Mesenchymal stem cell (in vitro differentiated cells and primary cell): ENCODE measurements around the gene LINC00237.

Experiments used
- DNase-seq: peaks from one replicate; pipeline ENCODE4 v3.0.0-alpha.2; 2013
- H2AFZ ChIP-seq: one replicate; pipeline ENCODE4 v1.6.1; 2013; ENCODE audit warnings: low read depth, mild to moderate bottlenecking, control low read depth, inconsistent platforms, low read length, moderate library complexity
- H2AK5ac ChIP-seq: 2 replicates; pipeline ENCODE4 v1.6.1; 2013; ENCODE audit warnings: low read length, moderate library complexity, mild to moderate bottlenecking, inconsistent platforms; ENCODE audit not compliant: severe bottlenecking
- H2BK120ac ChIP-seq: one replicate; pipeline ENCODE4 v1.6.1; 2013; ENCODE audit warnings: low read depth, mild to moderate bottlenecking, inconsistent platforms, low read length, moderate library complexity
- H2BK12ac ChIP-seq, 2 experiments: one replicate each; pipeline ENCODE4 v1.6.1; 2013; ENCODE audit warnings: inconsistent platforms in 2 of 2, low read length in 2 of 2, mild to moderate bottlenecking in 2 of 2, moderate library complexity in 2 of 2, control low read depth in 1 of 2
- H2BK15ac ChIP-seq: one replicate; pipeline ENCODE4 v1.6.1; 2013; ENCODE audit warnings: mild to moderate bottlenecking, low read depth, inconsistent platforms; ENCODE audit not compliant: poor library complexity, severe bottlenecking
- H2BK5ac ChIP-seq: 2 replicates; pipeline ENCODE4 v1.6.1; 2013; ENCODE audit warnings: low read depth, mild to moderate bottlenecking, low read length, control low read depth, inconsistent platforms; ENCODE audit not compliant: poor library complexity, severe bottlenecking
- H3K14ac ChIP-seq, 2 experiments: one replicate each; pipeline ENCODE4 v1.6.1; 2013; ENCODE audit warnings: inconsistent platforms in 2 of 2, low read length in 2 of 2, control low read depth in 1 of 2, mild to moderate bottlenecking in 1 of 2, moderate library complexity in 1 of 2
- H3K18ac ChIP-seq, 2 experiments: one replicate each; pipeline ENCODE4 v1.6.1; 2013; ENCODE audit warnings: inconsistent platforms in 2 of 2, low read length in 2 of 2, control low read depth in 1 of 2, low read depth in 1 of 2, mild to moderate bottlenecking in 1 of 2
- H3K23ac ChIP-seq, 2 experiments: one replicate each; pipeline ENCODE4 v1.6.1; 2013; ENCODE audit warnings: inconsistent platforms in 2 of 2, low read length in 2 of 2, mild to moderate bottlenecking in 2 of 2, moderate library complexity in 2 of 2, control low read depth in 1 of 2
- H3K27ac ChIP-seq: 2 replicates; pipeline ENCODE4 v1.5.1; 2013; ENCODE audit warnings: mild to moderate bottlenecking, moderate library complexity, low read length, control low read depth, inconsistent platforms; ENCODE audit not compliant: poor library complexity, severe bottlenecking
- H3K27me3 ChIP-seq, 2 experiments: 2 replicates each; pipeline versions ENCODE4 v1.6.1 to v1.7.0; 2013; ENCODE audit warnings: low read length in 2 of 2, mild to moderate bottlenecking in 2 of 2, moderate library complexity in 2 of 2, control low read depth in 1 of 2, inconsistent platforms in 1 of 2; ENCODE audit not compliant: control insufficient read depth in 1 of 2, insufficient read depth in 1 of 2
- H3K36me3 ChIP-seq, 2 experiments: 2 replicates each; pipeline versions ENCODE4 v1.6.1 to v1.7.0; 2013; ENCODE audit warnings: low read length in 2 of 2, control low read depth in 1 of 2, inconsistent platforms in 1 of 2, low read depth in 1 of 2, mild to moderate bottlenecking in 1 of 2; ENCODE audit not compliant: insufficient read depth in 2 of 2, control insufficient read depth in 1 of 2
- H3K4ac ChIP-seq, 2 experiments: one replicate each; pipeline ENCODE4 v1.6.1; 2013; ENCODE audit warnings: inconsistent platforms in 2 of 2, low read length in 2 of 2, mild to moderate bottlenecking in 2 of 2, moderate library complexity in 2 of 2, control low read depth in 1 of 2, low read depth in 1 of 2
- H3K4me1 ChIP-seq: 2 replicates; pipeline ENCODE4 v1.6.1; 2013; ENCODE audit warnings: low read depth, low read length, control low read depth; ENCODE audit not compliant: control insufficient read depth, insufficient read depth
- H3K4me2 ChIP-seq: 2 replicates; pipeline ENCODE4 v1.6.1; 2013; ENCODE audit warnings: low read length, mild to moderate bottlenecking, inconsistent platforms; ENCODE audit not compliant: poor library complexity, severe bottlenecking
- H3K4me3 ChIP-seq, 2 experiments: 2 replicates each; pipeline versions ENCODE4 v1.5.1 to v1.7.0; 2013; ENCODE audit warnings: low read length in 2 of 2, mild to moderate bottlenecking in 2 of 2, control low read depth in 1 of 2, low read depth in 1 of 2; ENCODE audit not compliant: insufficient read depth in 1 of 2
- H3K79me1 ChIP-seq: replicated peaks from 2 replicates; pipeline ENCODE4 v1.6.1; 2013; ENCODE audit warnings: mild to moderate bottlenecking, control low read depth, low read length, inconsistent platforms; ENCODE audit not compliant: poor library complexity, severe bottlenecking
- H3K9ac ChIP-seq: 2 replicates; pipeline ENCODE4 v1.7.0; 2013; ENCODE audit warnings: mild to moderate bottlenecking, low read length, moderate library complexity
- H3K9me3 ChIP-seq: 2 replicates; pipeline ENCODE4 v1.7.0; 2013; ENCODE audit warnings: mild to moderate bottlenecking, low read length; ENCODE audit not compliant: control insufficient read depth
- H4K8ac ChIP-seq: one replicate; pipeline ENCODE4 v1.6.1; 2013; ENCODE audit warnings: inconsistent platforms, mild to moderate bottlenecking, low read length, moderate library complexity
- H4K91ac ChIP-seq: one replicate; pipeline ENCODE4 v1.6.1; 2013; ENCODE audit warnings: mild to moderate bottlenecking, low read length, inconsistent platforms
- WGBS: methylation state at CpG from one replicate; pipeline ENCODE4 v1.1.7; 2013; ENCODE audit warnings: mixed read lengths; 5-methylcytosine and 5-hydroxymethylcytosine counted together

Gene LINC00237

DNA sequence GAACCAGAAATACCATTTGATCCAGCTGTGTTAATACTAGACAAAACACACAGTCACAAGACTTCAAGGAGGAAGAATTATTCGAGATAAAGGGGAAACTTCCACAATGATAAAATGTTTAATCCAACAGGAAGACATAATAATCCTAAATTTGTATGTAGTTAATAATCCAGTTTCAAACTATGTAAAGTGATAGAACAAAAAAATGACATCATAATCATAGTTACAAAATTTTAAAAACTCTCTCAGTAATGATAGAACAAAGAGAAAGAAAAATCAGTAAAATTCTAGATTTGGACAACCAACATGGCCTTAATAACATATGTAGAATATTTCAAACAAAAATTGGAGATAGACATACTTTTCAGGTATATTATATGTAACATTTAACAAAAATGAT, 38.9 kb downstream of the LINC00237 start:
- Histone ChIP-seq H3K27ac (no peak overlapping the region), H3K4me1 (no peaks in the 10 kb centered on the region), H2BK5ac (no peak overlapping the region), H3K23ac (no peak overlapping the region), H2BK12ac (no peak overlapping the region), H4K8ac (no peak overlapping the region), H2BK15ac (no peak overlapping the region), H3K4ac (no peak overlapping the region), H3K27me3 (no peaks in the 10 kb centered on the region), H3K4me2 (no peak overlapping the region), H2AFZ (no peak overlapping the region), H2AK5ac (no peak overlapping the region), H3K9ac (no peak overlapping the region), H3K18ac (no peak overlapping the region), H3K9me3 (peaks cover 4% of the 10 kb centered on the region), H3K4me3 (no peak overlapping the region), H3K14ac (no peak overlapping the region), H4K91ac (no peak overlapping the region), H3K36me3 (no peaks in the 10 kb centered on the region), H2BK120ac (no peak overlapping the region), H3K79me1 (no peaks in the 10 kb centered on the region)
- WGBS, result no CpG with 5 or more reads among the region's 1 CpG
- DNase-seq, result no peak

GRCh38 chr20:21064924-21065323, 41.2 kb downstream of the LINC00237 start:
- H3K79me1 ChIP-seq, result no peaks in the 10 kb centered on the region
- no peak overlapping the region for H3K23ac ChIP-seq
- H4K91ac ChIP-seq, result no peak overlapping the region
- no peak overlapping the region for H2BK120ac ChIP-seq
- no peak overlapping the region for H3K4me2 ChIP-seq
- H2BK5ac ChIP-seq, result no peak overlapping the region
- no peak overlapping the region for H2BK12ac ChIP-seq
- no peak overlapping the region for H4K8ac ChIP-seq
- no peak overlapping the region for H3K9ac ChIP-seq
- H3K27ac ChIP-seq, result no peak overlapping the region
- H3K4me3 ChIP-seq, result no peak overlapping the region
- no peak overlapping the region for H2AFZ ChIP-seq
- H3K9me3 ChIP-seq, result peaks cover 4% of the 10 kb centered on the region
- H2BK15ac ChIP-seq, result no peak overlapping the region
- H3K18ac ChIP-seq, result no peak overlapping the region
- H3K36me3 ChIP-seq, result no peaks in the 10 kb centered on the region
- no peak overlapping the region for H3K4ac ChIP-seq
- H3K4me1 ChIP-seq, result no peaks in the 10 kb centered on the region
- no peak overlapping the region for H2AK5ac ChIP-seq
- H3K27me3 ChIP-seq, result no peaks in the 10 kb centered on the region
- no peak for DNase-seq
- H3K14ac ChIP-seq, result no peak overlapping the region

- Histone ChIP-seq H3K18ac (no peak overlapping the region), H3K79me1 (no peaks in the 10 kb centered on the region), H3K4me2 (no peak overlapping the region), H2BK120ac (no peak overlapping the region), H4K91ac (peak overlapping the region; percentile 15), H2BK5ac (no peak overlapping the region), H3K14ac (no peak overlapping the region), H2BK15ac (no peak overlapping the region), H3K4ac (no peak overlapping the region), H3K4me3 (no peak overlapping the region), H2AFZ (no peak overlapping the region), H4K8ac (no peak overlapping the region), H3K27me3 (no peaks in the 10 kb centered on the region), H3K36me3 (no peaks in the 10 kb centered on the region), H3K9me3 (peaks cover 4% of the 10 kb centered on the region), H3K4me1 (no peaks in the 10 kb centered on the region), H3K23ac (no peak overlapping the region), H3K9ac (no peak overlapping the region), H2BK12ac (no peak overlapping the region), H2AK5ac (no peak overlapping the region), H3K27ac (no peak overlapping the region)
- no peak for DNase-seq
- WGBS, result 92% methylated on average over 7 of the region's 7 CpGs
Measured at GRCh38 chr20:21063276-21063675, 42.9 kb downstream of the LINC00237 start.

DNA sequence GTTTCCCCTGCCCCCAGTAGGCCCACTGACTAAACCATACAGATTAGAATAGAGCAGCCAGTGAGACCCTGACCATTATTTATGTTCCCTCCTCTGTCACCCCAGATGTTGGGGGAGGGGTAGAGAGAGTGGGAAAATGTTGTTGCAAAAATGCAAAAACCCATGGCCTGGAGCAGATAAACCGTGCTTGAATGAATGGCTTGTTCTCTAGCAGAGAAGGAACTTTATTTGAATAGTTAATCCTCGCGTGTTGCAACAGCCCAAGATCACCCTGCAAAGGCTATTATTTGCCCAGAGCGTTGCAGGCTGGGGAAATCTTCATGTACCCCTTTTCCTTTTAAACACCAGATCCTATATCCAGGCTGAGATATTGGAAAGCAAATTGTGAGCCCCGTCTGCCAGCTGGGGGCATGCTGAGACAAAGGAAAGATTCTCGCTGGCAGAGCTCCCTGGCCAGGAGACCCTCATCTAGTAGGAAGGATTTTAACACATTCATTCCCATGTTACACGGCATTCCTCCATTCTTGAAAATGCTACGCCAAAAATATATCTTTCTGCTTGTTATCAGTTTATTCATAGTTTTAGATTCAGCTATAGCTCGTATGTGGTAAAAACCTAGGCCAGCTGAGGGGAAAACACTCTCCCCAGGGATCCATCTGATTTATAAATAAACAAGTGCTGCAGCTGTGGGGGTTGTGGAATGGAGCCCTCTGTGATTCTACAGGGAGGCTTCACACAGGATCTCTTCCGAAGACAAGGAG, 53.0 kb downstream of the LINC00237 start:
- Histone ChIP-seq H2BK15ac (no peak overlapping the region), H2BK12ac (no peak overlapping the region), H3K36me3 (no peaks in the 10 kb centered on the region), H3K79me1 (no peaks in the 10 kb centered on the region), H2BK5ac (no peak overlapping the region), H4K91ac (no peak overlapping the region), H3K4me2 (no peak overlapping the region), H3K23ac (no peak overlapping the region), H3K4me1 (no peaks in the 10 kb centered on the region), H2AFZ (no peak overlapping the region), H2AK5ac (no peak overlapping the region), H3K14ac (no peak overlapping the region), H4K8ac (no peak overlapping the region), H3K18ac (no peak overlapping the region), H3K4me3 (no peak overlapping the region), H3K9me3 (no peaks in the 10 kb centered on the region), H3K9ac (no peak overlapping the region), H2BK120ac (no peak overlapping the region), H3K27me3 (peaks cover 0 to 11% of the 10 kb centered on the region in 2 experiments), H3K27ac (no peak overlapping the region), H3K4ac (no peak overlapping the region)
- WGBS, result 28% methylated on average over 6 of the region's 10 CpGs
- DNase-seq, result no peak
